HG03066 (cell line): ENCODE measurements around the gene CHTF8.

ENCODE experiments used
- ATAC-seq: cut with Tn5 transposase; IDR thresholded peaks from one replicate; pipeline ENCODE4 v1.9.1; 2021; ENCODE audit warnings: low read depth; ENCODE audit not compliant: unreplicated experiment

The CHTF8 gene

GRCh38 chr16:69114976-69115355 lies 17.4 kb downstream of the CHTF8 start:
- ATAC-seq, result no peak

- ATAC-seq, result no peak
These were observed 17.9 kb downstream of the CHTF8 start for GRCh38 chr16:69114346-69114975.

DNA sequence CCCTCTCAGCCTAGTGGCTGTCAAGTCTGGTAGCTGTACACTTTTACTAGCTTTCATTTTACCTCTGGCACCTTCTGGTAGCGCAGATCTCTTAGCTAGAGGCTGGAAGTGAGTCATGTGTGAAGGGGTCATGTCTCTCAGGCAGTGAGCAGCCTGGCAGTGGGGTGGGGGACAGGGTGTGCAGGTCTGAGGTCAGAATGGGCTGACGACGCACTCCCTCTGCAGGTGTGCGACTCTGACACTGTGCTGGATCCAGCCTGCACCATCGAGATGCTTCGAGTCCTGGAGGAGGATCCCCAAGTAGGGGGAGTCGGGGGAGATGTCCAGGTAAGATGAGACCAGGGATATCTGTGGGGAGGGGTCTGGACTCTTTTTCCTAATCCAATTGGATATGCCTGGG lies 19.2 kb downstream of the CHTF8 start:
- no peak for ATAC-seq

GRCh38 chr16:69112285-69113129 lies 19.9 kb downstream of the CHTF8 start:
- ATAC-seq, result no peak

DNA sequence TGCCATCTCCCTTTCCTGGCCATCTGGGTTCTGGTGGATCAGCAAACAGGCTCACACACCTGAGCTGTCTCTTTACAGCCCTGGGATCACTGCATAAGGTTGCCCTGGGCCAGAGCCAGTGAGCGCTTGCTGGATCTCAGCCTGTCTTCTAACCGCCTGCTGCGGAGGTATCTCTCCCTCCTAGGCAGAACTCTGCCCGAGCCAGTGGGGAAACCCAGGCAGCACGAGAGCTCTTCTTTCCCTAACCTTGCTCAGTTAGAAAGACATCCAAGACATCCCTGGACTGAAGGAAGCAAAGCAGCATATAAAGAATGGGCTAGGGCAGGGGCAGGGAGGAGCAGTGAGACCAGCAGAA lies 20.5 kb downstream of the CHTF8 start:
- ATAC-seq, result no peak

DNA sequence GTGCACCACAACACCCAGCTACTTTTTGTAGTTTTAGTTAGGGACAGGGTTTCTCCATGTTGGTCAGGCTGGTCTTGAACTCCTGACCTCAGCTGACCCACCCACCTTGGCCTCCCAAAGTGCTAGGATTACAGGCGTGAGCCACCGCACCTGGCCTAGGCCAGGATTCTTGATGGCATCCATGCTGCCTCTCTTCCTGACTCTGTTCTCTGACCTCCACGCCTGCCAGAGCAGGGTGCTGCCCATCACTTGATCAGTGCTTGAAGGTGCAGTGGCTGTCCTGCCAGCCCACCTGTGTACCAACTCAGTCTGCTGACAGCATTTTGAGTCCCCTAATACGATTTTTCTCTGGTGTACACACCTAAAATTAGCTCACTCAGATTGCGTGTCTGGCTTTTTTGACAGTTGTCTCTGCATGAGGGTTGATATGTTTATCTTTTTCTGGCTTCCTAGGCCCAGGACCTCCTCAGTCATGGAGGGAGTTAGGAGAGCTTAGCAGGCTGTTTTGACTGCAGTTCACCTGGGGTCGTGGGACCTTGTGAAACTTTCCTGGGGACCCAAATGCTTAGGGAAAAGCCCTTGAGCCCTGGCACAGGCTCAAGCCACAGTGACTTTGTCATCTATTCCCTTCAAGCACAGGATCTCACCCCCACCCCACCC lies 21.0 kb downstream of the CHTF8 start:
- ATAC-seq, result no peak

- ATAC-seq, result no peak
These were observed 22.0 kb downstream of the CHTF8 start for GRCh38 chr16:69110406-69110805.

DNA sequence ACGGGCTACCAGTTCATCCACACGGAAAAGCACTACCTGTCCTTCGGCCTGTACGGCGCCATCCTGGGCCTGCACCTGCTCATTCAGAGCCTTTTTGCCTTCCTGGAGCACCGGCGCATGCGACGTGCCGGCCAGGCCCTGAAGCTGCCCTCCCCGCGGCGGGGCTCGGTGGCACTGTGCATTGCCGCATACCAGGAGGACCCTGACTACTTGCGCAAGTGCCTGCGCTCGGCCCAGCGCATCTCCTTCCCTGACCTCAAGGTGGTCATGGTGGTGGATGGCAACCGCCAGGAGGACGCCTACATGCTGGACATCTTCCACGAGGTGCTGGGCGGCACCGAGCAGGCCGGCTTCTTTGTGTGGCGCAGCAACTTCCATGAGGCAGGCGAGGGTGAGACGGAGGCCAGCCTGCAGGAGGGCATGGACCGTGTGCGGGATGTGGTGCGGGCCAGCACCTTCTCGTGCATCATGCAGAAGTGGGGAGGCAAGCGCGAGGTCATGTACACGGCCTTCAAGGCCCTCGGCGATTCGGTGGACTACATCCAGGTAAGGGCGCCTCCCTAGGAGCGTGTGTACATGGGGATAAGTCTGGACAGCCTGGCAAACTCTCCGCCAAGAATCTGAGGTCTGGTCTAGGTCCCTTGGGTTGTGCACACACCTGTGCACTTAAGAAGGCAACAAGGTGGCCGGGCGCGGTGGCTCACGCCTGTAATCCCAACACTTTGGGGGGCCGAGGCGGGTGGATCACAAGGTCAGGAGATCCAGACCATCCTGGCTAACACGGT lies 22.7 kb downstream of the CHTF8 start:
- ATAC-seq, result no peak

DNA sequence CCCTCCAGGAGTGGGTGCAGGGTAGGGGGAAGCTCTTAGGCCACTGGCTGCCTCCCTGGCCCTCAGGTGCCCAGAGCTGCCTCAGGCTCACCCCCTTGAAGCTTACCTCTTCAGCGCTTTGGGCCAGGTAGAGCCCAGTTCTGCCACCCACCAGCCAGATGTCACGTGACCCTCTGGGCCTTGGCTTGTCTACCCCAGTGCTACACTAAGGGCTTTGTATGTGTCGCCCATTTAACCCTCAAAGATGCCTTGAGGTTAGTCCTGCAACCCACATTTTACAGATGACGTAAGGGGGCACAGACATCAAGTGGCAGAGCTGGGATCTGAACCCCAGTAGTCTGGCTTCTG lies 23.5 kb downstream of the CHTF8 start:
- no peak for ATAC-seq

DNA sequence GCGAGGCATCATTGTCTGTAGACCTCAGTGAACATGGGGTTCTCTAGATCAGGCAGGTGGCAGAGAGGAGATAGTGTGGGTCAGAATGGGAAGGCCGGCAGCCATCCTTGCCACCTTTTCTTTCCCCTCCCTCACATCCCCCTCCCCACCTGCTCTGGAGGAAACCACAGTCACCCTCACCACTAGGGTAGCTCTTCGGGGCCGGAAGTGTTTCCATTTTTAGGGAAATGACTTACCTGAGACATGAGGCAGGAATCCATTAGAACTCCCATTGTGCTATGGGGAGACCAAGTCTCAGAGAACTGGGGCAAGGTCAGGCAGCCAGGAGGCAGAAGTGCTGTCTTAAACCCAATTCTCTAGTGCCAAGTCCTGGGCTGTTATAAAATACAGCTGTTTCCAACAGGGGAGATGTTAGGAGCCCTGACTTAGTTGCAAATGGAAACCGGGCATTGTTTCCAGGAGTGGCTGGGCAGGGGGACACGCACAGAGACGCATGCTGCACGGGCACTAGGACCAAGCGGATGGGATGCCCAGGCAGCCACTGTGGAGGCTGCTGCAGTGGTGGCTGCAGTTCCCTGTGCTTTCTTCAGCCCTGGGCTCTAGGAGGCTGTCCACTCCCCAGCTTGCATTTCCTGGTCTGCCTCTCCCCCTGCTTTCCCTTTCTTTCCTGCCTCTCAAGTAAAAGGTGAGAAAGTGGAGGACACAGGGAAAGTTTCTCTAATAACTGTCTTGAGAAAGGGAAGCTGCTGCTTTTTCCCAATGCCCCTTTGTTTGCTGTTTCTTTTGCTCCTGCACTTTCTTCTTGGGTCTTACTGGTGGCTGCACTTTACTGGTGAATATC lies 24.1 kb downstream of the CHTF8 start:
- no peak for ATAC-seq

GRCh38 chr16:69107316-69107962 lies 24.9 kb downstream of the CHTF8 start:
- ATAC-seq, result no peak

DNA sequence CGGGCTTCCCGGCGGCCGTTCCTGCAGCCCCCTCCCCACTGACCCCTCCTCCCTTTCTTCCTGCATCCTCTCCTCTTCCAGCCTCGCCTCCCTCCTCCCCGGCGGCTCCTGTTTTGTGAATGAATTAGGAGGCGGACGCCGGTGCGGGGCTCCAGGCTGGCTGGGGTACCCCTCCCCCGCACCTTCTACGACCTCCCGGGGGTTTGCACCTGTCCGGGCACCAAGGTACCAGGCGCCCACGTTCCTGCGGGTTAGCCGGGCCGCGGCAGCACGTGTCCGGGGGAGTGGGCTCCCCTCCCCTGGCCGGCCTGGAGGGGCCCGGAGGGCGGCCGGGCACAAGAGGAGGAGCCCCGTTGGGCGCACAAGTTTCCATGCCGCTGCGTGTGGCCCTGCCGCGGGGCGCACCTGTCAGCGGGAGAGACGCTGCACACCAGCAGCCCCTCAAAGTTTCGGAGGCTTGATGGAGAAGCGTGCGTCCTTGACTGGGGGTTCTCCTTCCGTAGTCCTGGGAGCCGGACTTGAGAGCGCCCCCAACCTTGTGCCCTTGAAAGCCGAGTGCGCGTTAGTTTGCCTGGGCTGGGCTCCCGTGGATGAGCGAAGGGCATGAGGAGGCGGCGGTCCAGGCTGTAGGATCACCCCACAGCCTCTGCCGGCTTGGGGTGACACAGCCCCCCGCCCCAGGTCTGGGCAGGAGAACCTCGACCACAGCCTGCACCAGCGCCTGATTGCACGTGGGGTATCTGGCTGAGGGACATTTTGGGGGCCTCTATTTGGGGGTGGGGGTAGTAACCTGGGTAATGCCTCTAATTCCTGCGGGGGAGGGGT lies 25.7 kb downstream of the CHTF8 start:
- ATAC-seq, result no peak

DNA sequence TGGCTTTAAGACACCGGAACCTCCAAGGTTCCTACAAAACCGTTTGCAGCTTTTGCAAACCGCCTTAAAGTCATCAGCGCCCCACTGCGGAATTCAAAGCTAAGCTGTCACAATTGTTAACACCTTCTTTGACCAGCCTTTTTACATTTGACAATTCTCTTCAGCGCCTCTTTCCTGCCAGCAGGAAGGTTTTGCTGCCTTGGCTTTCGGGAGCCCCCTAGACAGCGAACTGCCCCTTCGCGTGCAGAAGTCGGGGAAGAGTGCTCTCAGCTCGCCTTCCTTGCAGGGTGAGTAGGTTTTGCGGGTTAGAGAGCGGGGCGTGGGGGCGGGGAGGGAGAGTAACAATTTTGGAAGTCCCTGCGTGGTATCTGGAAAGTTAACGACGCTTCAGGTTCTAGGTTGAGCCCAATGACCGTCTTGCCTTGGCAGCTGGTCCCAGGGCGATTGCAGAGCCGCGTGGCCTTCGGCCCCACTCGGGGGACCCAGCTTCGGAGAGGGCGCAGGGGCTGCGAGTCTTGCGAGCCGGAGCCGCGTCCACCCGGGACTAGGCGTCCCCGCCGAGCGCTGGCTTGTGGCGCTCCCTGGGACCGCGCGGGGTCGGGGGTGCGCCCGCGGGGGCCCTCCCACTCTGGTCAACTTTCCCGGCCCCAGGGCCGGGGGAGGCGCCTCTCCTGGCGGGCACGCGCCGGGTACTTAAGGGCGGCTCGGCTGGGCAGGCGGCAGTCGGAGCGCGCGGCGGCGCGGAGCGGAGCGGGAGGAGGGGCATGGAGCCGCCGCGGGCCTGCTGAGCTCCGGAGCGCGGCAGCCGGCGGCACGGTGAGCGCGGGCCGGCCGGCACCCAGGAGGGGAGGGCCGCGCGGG lies 26.7 kb downstream of the CHTF8 start, which contains the start of gene HAS3:
TSS of gene HAS3 (plus strand) at position 153 of the 861 bp plus-strand sequence. CDS start 3,743 bp downstream, outside the sequence.
- ATAC-seq, result no peak

- ATAC-seq, result no peak
These were observed 32.2 kb downstream of the CHTF8 start for GRCh38 chr16:69100071-69100691.

- ATAC-seq, result no peak
These were observed 37.2 kb downstream of the CHTF8 start for GRCh38 chr16:69095193-69095592.

DNA sequence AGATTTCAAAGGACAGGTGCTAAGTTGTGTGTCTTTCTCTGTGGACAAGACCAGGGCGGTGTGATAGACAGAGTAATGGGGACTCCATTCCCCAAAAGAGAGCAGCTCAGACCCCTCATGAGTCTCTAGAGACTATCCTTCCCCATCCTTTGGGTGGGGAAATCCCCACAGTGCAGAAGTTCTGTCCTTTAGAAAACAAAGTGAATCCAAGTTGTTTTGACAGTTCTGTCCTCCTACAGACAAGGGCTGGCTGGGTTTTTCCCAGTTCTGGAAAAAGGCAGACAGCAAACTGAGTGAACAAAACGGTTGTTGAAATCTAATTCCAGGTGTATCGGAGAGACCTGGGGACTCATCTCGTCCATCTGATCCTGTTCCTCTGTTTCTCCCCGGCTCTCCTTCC lies 37.9 kb downstream of the CHTF8 start:
- no peak for ATAC-seq

GRCh38 chr16:69093974-69094373 lies 38.4 kb downstream of the CHTF8 start:
- ATAC-seq, result no peak
